Upper lobe of right lung (tissue), 1 donor: Measurements from ENCODE around the gene MRPS12. TPM values are rescaled to one million over a fixed set of nuclear protein-coding genes. Genes with fewer than 3 reads are reported as not detected.

ENCODE experiments used
- ATAC-seq: fragments of 200-7000 bp; cut with Tn5 transposase; one replicate; pipeline ENCODE4 v1.9.1; 2020; ENCODE audit warnings: mild to moderate bottlenecking, moderate library complexity
- DNase-seq: peaks from one replicate; pipeline ENCODE4 v3.0.0-alpha.2; 2020
- H3K27ac ChIP-seq: fragments of 200-600 bp; one replicate; pipeline ENCODE4 v1.8.0; 2022
- H3K27me3 ChIP-seq: fragments of 200-600 bp; one replicate; pipeline ENCODE4 v1.8.0; 2022; ENCODE audit warnings: mild to moderate bottlenecking
- H3K36me3 ChIP-seq: fragments of 200-600 bp; one replicate; pipeline ENCODE4 v1.8.0; 2022
- H3K4me1 ChIP-seq: fragments of 200-600 bp; one replicate; pipeline ENCODE4 v1.8.0; 2022
- H3K4me3 ChIP-seq: fragments of 200-600 bp; one replicate; pipeline ENCODE4 v1.8.0; 2022; ENCODE audit warnings: mild to moderate bottlenecking
- H3K9me3 ChIP-seq: fragments of 200-600 bp; one replicate; pipeline ENCODE4 v1.8.0; 2022
- intact Hi-C: fragments of 100-400 bp; cut with DNase I; formaldehyde crosslinking; loops from one replicate; pipeline ENCODE4 v1.11.0; 2022
- total RNA-seq: library from RNA; stranded (reverse); fragmentation: NEBNext Ultra II Directional; extraction: Animal tissue kit (Norgen Biotek cat#: 25700); gene quantifications from one replicate; pipeline ENCODE4 v1.2.1, GENCODE V29; 2021
- TF ChIP-seq, protein P1 (sequence below): fragments of 200-600 bp; IDR thresholded peaks from one replicate; pipeline ENCODE4 v1.8.0; 2022; ENCODE audit warnings: antibody characterized with exemption
- donor health status: DM: no; HTN: yes; CAD: no; lungs with severe emphysema.

The MRPS12 gene
- total RNA-seq, 1 donor from 2014 or later = 28.8 TPM

DNA sequence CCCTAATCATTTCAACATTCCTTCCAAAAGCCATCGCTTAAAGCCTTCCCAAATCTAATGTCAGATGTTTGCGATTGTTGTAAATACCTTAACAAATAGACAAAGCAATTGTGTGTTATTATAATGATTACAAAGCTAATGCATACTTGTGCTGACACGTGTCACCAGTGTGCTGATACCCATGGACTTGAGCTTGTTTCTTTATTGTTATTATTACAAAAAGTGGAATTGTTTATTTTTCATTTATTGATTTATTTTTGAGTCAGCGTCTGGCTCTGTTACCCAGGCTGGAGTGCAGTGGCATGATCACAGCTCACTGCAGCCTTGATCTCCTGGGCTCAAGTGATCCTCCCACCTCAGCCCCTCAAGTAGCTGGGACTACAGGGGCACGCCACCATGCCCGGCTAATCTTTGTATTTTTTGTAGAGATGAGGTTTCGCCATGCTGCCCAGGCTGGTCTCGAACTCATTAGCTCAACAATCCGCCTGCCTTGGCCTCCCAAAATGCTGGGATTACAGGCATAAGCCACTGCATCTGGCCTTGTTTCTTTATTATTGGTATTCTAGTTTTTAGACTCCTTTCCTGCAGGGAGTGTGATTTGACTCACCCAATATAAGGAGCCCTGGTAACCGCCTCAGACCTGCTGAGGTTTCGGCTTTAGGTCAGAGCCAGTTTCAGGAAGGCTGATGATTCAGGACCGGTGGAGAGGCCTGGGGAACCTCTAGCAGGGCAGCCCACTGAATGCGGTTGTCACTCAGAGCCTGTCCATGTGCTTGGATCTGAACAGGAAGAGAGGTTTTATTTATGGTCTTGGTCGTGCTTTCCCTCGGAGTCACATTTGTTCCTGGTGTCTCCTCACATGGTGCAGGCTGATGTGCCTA, 46.9 kb downstream of the MRPS12 start:
- no peaks in the 10 kb centered on the region for H3K36me3 ChIP-seq
- DNase-seq = no peak
- intact Hi-C loops = no loop called here
- peaks cover 3% of the 10 kb centered on the region for H3K4me1 ChIP-seq
- no peaks in the 10 kb centered on the region for H3K27me3 ChIP-seq
- no peak overlapping the region for H3K4me3 ChIP-seq
- H3K27ac ChIP-seq = no peak overlapping the region
- no peak for ATAC-seq
- TF ChIP-seq, protein P1, sequence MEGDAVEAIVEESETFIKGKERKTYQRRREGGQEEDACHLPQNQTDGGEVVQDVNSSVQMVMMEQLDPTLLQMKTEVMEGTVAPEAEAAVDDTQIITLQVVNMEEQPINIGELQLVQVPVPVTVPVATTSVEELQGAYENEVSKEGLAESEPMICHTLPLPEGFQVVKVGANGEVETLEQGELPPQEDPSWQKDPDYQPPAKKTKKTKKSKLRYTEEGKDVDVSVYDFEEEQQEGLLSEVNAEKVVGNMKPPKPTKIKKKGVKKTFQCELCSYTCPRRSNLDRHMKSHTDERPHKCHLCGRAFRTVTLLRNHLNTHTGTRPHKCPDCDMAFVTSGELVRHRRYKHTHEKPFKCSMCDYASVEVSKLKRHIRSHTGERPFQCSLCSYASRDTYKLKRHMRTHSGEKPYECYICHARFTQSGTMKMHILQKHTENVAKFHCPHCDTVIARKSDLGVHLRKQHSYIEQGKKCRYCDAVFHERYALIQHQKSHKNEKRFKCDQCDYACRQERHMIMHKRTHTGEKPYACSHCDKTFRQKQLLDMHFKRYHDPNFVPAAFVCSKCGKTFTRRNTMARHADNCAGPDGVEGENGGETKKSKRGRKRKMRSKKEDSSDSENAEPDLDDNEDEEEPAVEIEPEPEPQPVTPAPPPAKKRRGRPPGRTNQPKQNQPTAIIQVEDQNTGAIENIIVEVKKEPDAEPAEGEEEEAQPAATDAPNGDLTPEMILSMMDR = no peak
- H3K9me3 ChIP-seq = no peaks in the 10 kb centered on the region

DNA sequence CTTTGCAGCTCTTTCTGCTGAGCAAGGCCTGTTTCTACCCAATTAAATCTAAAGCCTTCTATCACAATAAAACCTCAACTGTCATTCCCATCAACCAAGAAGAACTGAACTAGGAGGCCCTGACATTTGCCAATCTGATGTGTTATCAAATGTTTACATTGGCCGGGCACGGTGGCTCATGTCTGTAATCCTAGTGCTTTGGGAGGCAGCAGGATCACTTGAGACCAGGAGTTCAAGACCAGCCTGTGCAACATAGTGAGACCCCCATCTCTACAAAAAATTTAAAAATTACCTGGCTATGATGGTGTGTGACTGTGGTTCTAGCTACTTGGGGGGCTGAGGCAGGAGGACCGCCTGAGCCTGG, 47.6 kb downstream of the MRPS12 start:
- no peak for DNase-seq
- H3K4me1 ChIP-seq = peaks cover 3% of the 10 kb centered on the region
- no peak overlapping the region for H3K27ac ChIP-seq
- H3K27me3 ChIP-seq = no peaks in the 10 kb centered on the region
- no peaks in the 10 kb centered on the region for H3K9me3 ChIP-seq
- intact Hi-C loops = no loop called here
- no peak for ATAC-seq
- TF ChIP-seq, protein P1 = no peak
- no peak overlapping the region for H3K4me3 ChIP-seq
- no peaks in the 10 kb centered on the region for H3K36me3 ChIP-seq

DNA sequence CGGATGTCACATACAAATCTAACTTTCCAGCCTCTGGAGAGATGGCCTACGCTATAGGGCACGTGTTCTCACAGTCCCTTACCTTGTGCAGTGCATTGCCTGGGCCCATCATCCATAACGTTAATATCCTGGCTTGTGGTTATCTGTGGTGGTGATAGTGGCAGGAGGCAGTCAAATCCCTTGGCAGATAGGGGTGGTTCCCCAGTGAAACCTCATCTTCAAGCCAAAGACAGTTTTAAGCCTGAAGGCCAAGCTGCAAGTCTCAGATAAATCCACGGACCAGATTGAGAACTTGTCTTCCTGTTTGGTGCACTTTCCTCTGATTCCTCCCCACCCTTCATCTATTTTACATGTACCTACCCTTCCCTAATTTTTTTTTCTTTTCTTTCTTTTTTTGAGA, 49.1 kb downstream of the MRPS12 start:
- ATAC-seq (no peak), DNase-seq (no peak)
- TF ChIP-seq, protein P1 = no peak
- H3K27me3 ChIP-seq = no peaks in the 10 kb centered on the region
- peaks cover 3% of the 10 kb centered on the region for H3K4me1 ChIP-seq
- intact Hi-C loops = no loop called here
- no peak overlapping the region for H3K4me3 ChIP-seq
- no peaks in the 10 kb centered on the region for H3K9me3 ChIP-seq
- no peak overlapping the region for H3K27ac ChIP-seq
- no peaks in the 10 kb centered on the region for H3K36me3 ChIP-seq

DNA sequence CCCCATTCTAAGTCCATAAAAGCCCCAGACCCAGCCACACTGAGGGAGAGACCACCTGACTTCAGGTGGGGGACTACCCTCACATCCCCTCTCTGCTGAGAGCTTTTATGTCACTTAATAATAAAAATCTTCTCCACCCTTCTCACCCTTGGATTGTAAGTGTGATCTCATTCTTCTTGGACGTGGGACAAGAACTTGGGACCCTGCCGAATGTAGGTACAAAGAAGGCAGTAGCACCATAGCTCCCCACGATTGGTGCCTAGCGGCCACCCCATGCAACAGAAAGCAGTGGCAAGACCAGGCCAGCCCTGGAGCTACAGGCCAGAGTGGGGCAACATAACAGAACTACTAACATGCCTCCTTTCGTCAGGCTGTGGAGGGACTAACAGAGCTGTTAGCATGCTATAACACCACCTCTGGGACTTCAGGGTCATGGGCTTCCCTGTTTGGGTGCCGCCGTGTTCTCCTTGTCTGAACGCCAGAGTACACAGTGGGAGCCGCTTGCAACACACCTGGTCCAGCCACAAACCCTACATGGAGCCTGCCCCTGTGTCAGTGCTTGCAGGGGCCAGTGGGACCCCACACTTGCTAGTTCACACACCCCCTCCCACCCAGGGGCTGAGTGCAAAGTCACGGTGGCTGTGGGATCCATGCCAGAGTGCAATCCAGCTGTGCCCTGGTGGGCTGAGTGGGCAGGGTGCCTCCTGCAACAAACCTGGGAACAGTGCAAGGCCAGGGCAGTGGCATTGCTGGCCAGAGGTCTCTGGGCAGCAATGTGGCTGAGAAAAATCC, 50.0 kb downstream of the MRPS12 start:
- Histone ChIP-seq H3K36me3 (no peaks in the 10 kb centered on the region), H3K4me1 (no peaks in the 10 kb centered on the region), H3K9me3 (no peaks in the 10 kb centered on the region), H3K27ac (no peak overlapping the region), H3K4me3 (no peak overlapping the region), H3K27me3 (no peaks in the 10 kb centered on the region)
- intact Hi-C loops = no loop called here
- ATAC-seq (no peak), DNase-seq (no peak)
- TF ChIP-seq, protein P1 = no peak

Other genes with a start within 250 kb of the MRPS12 start
- gene CAPN12, start 186.5 kb upstream of the MRPS12 start, total RNA-seq = 14.4 TPM
- gene LGALS7, start 157.4 kb upstream of the MRPS12 start, total RNA-seq = not detected
- 3.2 TPM for gene LGALS7B, start 141.7 kb upstream of the MRPS12 start, total RNA-seq
- gene LGALS4, start 118.0 kb upstream of the MRPS12 start, total RNA-seq = 3.7 TPM
- gene ECH1, start 99.2 kb upstream of the MRPS12 start, total RNA-seq = 210 TPM
- gene HNRNPL, start 81.0 kb upstream of the MRPS12 start, total RNA-seq = 248 TPM
- gene RINL, start 52.7 kb upstream of the MRPS12 start, total RNA-seq = 12.0 TPM
- 59.2 TPM for gene SIRT2, start 31.3 kb upstream of the MRPS12 start, total RNA-seq
- 25.5 TPM for gene NFKBIB, start 31.0 kb upstream of the MRPS12 start, total RNA-seq
- 0.67 TPM for gene CCER2, start 18.8 kb upstream of the MRPS12 start, total RNA-seq
- gene SARS2, start 181 bp upstream of the MRPS12 start, total RNA-seq = 21.6 TPM
- gene FBXO17, start 44.8 kb downstream of the MRPS12 start, total RNA-seq = 13.3 TPM
- gene FBXO27, start 101.6 kb downstream of the MRPS12 start, total RNA-seq = 7.6 TPM
- gene ACP7, start 153.4 kb downstream of the MRPS12 start, total RNA-seq = not detected
- 72.8 TPM for gene PAK4, start 194.8 kb downstream of the MRPS12 start, total RNA-seq